ENCODE measurements around the gene LYVE1. TPM values are rescaled to one million over a fixed set of nuclear protein-coding genes. Genes with fewer than 3 reads are reported as not detected.

Gene LYVE1
- polyA plus RNA-seq, 1 of the 3 experiments (the other 2 are of a cell fraction): not detected

DNA sequence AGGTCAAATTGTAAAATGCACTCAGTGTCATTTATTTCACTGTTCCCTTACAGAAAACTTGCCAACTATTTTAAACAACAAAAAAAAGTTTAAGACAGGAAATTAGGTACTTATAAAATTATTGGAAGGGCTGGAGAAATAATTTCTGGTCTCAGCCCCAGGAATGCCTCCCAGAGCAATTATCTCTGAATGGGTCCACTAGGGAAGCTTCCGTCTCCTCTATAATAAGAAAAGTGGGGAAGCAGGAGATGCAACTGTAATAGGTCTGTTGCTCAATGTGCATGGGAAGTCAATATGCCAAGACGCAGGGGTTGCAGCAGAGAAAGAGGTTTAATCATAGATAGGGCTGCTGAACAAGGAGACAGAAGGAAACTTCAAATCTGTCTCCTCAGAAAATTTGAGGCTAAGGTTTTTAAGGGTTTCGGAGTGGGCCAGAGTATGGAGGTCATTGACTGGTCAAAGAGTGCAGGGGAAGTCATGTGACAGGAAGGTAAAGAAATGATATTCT, 16.6 kb downstream of the LYVE1 start:
- Histone ChIP-seq H3K9me3 (no peaks in the 10 kb centered on the region), H3K79me2 (ENCODE audit: insufficient read depth) (no peaks in the 10 kb centered on the region), H3K27ac (ENCODE audit: low read depth in 2 of 2, low read length in 1 of 2) (no peak overlapping the region), H3F3A (replicated peaks; ENCODE audit: insufficient read depth) (peaks cover 5% of the 10 kb centered on the region), H3K4me1 (ENCODE audit: control insufficient read depth in 1 of 2, insufficient read depth in 2 of 2, low read depth in 1 of 2, low read length in 1 of 2) (peaks cover 0 to 7% of the 10 kb centered on the region in 2 experiments; a peak in 1 of 4 replicates), H3K9ac (no peak overlapping the region), H3K27me3 (ENCODE audit: insufficient read depth) (no peaks in the 10 kb centered on the region), H2AFZ (ENCODE audit: low read depth) (no peak overlapping the region), H4K20me1 (ENCODE audit: insufficient read depth) (no peaks in the 10 kb centered on the region), H3K36me3 (replicated peaks in 1 of 2; ENCODE audit: control insufficient read depth in 1 of 2, insufficient read depth in 2 of 2, low read length in 1 of 2) (no peaks in the 10 kb centered on the region), H3K4me2 (no peak overlapping the region), H3K4me3 (ENCODE audit: low read depth in 2 of 2, low read length in 1 of 2) (no peak overlapping the region), H3K9me2 (no peaks in the 10 kb centered on the region)
- ChIA-PET POLR2A (no interaction called here), CTCF (no interaction called here)
- no peak for DNase-seq
- whole genome bisulfite sequencing (ENCODE audit: low lambda C conversion rate): 89% methylated on average over 3 of the region's 3 CpGs
- no peak for TF ChIP-seq NFIC (IDR thresholded peaks at IDR 0.05; ENCODE audit: borderline replicate concordance)

DNA sequence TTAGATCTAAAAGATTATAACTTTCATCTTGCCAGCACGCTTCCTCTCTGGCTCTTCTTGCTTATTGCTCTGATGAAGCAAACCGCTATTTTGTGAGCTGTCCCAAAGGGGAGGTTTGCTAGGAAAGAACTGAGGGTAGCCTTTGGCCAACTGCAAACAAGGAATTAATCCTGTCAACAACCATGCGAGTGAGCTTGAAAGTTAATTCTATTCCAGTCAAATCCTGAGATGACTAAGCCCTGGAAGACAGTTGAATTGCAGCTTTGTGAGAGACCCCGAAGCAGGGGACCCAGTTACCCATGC, 17.2 kb downstream of the LYVE1 start:
- ChIA-PET CTCF (no interaction called here), POLR2A (no interaction called here)
- H2AFZ ChIP-seq (ENCODE audit: low read depth): no peak overlapping the region
- H3K27ac ChIP-seq (ENCODE audit: low read depth in 2 of 2, low read length in 1 of 2): peak overlapping the region in 1 of 2 experiments; percentile 68; a peak in 2 of 4 replicates
- H3K4me1 ChIP-seq (ENCODE audit: control insufficient read depth in 1 of 2, insufficient read depth in 2 of 2, low read depth in 1 of 2, low read length in 1 of 2): peaks cover 0 to 7% of the 10 kb centered on the region in 2 experiments; a peak in 1 of 4 replicates
- no peaks in the 10 kb centered on the region for H4K20me1 ChIP-seq (ENCODE audit: insufficient read depth)
- TF ChIP-seq JUND (IDR thresholded peaks at IDR 0.05): no peak
- TF ChIP-seq GATA2 (CRISPR knock-in tag; IDR thresholded peaks at IDR 0.05): no peak
- TF ChIP-seq POLR2AphosphoS5 (IDR thresholded peaks at IDR 0.05; ENCODE audit: low read depth, low read length): no peak
- no peak for TF ChIP-seq RFX5 (IDR thresholded peaks at IDR 0.05; ENCODE audit: low read length)
- TF ChIP-seq, protein P1, sequence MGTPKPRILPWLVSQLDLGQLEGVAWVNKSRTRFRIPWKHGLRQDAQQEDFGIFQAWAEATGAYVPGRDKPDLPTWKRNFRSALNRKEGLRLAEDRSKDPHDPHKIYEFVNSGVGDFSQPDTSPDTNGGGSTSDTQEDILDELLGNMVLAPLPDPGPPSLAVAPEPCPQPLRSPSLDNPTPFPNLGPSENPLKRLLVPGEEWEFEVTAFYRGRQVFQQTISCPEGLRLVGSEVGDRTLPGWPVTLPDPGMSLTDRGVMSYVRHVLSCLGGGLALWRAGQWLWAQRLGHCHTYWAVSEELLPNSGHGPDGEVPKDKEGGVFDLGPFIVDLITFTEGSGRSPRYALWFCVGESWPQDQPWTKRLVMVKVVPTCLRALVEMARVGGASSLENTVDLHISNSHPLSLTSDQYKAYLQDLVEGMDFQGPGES (IDR thresholded peaks at IDR 0.05; ENCODE audit: low read depth, low read length): no peak
- no peak for TF ChIP-seq CHD2 (IDR thresholded peaks at IDR 0.05; ENCODE audit: low read length, partially characterized antibody)
- TF ChIP-seq, protein P2, sequence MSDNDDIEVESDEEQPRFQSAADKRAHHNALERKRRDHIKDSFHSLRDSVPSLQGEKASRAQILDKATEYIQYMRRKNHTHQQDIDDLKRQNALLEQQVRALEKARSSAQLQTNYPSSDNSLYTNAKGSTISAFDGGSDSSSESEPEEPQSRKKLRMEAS (IDR thresholded peaks at IDR 0.05; ENCODE audit: low read depth): no peak
- TF ChIP-seq, protein P3, sequence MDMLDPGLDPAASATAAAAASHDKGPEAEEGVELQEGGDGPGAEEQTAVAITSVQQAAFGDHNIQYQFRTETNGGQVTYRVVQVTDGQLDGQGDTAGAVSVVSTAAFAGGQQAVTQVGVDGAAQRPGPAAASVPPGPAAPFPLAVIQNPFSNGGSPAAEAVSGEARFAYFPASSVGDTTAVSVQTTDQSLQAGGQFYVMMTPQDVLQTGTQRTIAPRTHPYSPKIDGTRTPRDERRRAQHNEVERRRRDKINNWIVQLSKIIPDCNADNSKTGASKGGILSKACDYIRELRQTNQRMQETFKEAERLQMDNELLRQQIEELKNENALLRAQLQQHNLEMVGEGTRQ (IDR thresholded peaks at IDR 0.05; ENCODE audit: borderline replicate concordance, low read depth, low read length): no peak
- TF ChIP-seq RCOR1 (IDR thresholded peaks at IDR 0.05; ENCODE audit: low read length): no peak
- no peak for TF ChIP-seq GABPA (IDR thresholded peaks at IDR 0.05; ENCODE audit: low read depth)
- TF ChIP-seq MXI1 (IDR thresholded peaks at IDR 0.05; ENCODE audit: low read depth, low read length): no peak
- TF ChIP-seq, protein P4, sequence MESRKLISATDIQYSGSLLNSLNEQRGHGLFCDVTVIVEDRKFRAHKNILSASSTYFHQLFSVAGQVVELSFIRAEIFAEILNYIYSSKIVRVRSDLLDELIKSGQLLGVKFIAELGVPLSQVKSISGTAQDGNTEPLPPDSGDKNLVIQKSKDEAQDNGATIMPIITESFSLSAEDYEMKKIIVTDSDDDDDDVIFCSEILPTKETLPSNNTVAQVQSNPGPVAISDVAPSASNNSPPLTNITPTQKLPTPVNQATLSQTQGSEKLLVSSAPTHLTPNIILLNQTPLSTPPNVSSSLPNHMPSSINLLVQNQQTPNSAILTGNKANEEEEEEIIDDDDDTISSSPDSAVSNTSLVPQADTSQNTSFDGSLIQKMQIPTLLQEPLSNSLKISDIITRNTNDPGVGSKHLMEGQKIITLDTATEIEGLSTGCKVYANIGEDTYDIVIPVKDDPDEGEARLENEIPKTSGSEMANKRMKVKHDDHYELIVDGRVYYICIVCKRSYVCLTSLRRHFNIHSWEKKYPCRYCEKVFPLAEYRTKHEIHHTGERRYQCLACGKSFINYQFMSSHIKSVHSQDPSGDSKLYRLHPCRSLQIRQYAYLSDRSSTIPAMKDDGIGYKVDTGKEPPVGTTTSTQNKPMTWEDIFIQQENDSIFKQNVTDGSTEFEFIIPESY (IDR thresholded peaks at IDR 0.05; ENCODE audit: borderline replicate concordance, low read depth): no peak
- H3K27me3 ChIP-seq (ENCODE audit: insufficient read depth): no peaks in the 10 kb centered on the region
- peaks cover 5% of the 10 kb centered on the region for H3F3A ChIP-seq (replicated peaks; ENCODE audit: insufficient read depth)
- H3K36me3 ChIP-seq (replicated peaks in 1 of 2; ENCODE audit: control insufficient read depth in 1 of 2, insufficient read depth in 2 of 2, low read length in 1 of 2): no peaks in the 10 kb centered on the region
- no peak overlapping the region for H3K9ac ChIP-seq
- H3K4me3 ChIP-seq (ENCODE audit: low read depth in 2 of 2, low read length in 1 of 2): no peak overlapping the region
- H3K4me2 ChIP-seq: 0 out of 2 replicates have a peak overlapping the region, but pooled peaks have one; percentile 9
- H3K9me3 ChIP-seq: no peaks in the 10 kb centered on the region
- no peaks in the 10 kb centered on the region for H3K9me2 ChIP-seq
- no peak for DNase-seq
- no peaks in the 10 kb centered on the region for H3K79me2 ChIP-seq (ENCODE audit: insufficient read depth)
- WGBS (ENCODE audit: low lambda C conversion rate): 64% methylated on average over 4 of the region's 4 CpGs
